Measurements from ENCODE around the gene WWOX.
A peak's percentile ranks its signal among the peaks of the same experiment; 100 is the strongest.

Gene WWOX

GRCh38 chr16:78669994-78670393, 570.5 kb downstream of the WWOX start:
- H3K36me3 ChIP-seq (ENCODE audit: insufficient read depth, low read length): no peaks in the 10 kb centered on the region
- no peak for DNase-seq (ENCODE audit: low read depth, low spot score)
- no peak overlapping the region for H3K27ac ChIP-seq
- H3K4me3 ChIP-seq: no peak overlapping the region
- no peak overlapping the region for H3K9ac ChIP-seq (ENCODE audit: insufficient read length)
- no peaks in the 10 kb centered on the region for H3K9me3 ChIP-seq (ENCODE audit: low read depth, low read length)
- no peak for TF ChIP-seq FOXP2 (optimal IDR thresholded peaks at IDR 0.05; ENCODE audit: control extremely low read depth, extremely low read length, insufficient read depth)
- TF ChIP-seq EZH2 (IDR thresholded peaks at IDR 0.05): no peak
- no peak for TF ChIP-seq POLR2AphosphoS5 (IDR thresholded peaks at IDR 0.05; ENCODE audit: borderline replicate concordance, low read depth, low read length)

GRCh38 chr16:78672779-78673556, 573.5 kb downstream of the WWOX start:
- no peak for TF ChIP-seq EZH2 (IDR thresholded peaks at IDR 0.05)
- TF ChIP-seq FOXP2 (optimal IDR thresholded peaks at IDR 0.05; ENCODE audit: control extremely low read depth, extremely low read length, insufficient read depth): no peak
- TF ChIP-seq POLR2AphosphoS5 (IDR thresholded peaks at IDR 0.05; ENCODE audit: borderline replicate concordance, low read depth, low read length): no peak
- DNase-seq (ENCODE audit: low read depth, low spot score): no peak
- no peaks in the 10 kb centered on the region for H3K36me3 ChIP-seq (ENCODE audit: insufficient read depth, low read length)

GRCh38 chr16:78673884-78674283, 574.4 kb downstream of the WWOX start:
- DNase-seq (ENCODE audit: low read depth, low spot score): no peak
- Histone ChIP-seq H3K9me3 (ENCODE audit: low read depth, low read length) (no peaks in the 10 kb centered on the region), H3K4me3 (no peak overlapping the region), H3K9ac (ENCODE audit: insufficient read length) (no peak overlapping the region), H3K36me3 (ENCODE audit: insufficient read depth, low read length) (no peaks in the 10 kb centered on the region), H3K27ac (peak overlapping the region; percentile 31; the same call in 1 of the 2 replicates)
- TF ChIP-seq FOXP2 (optimal IDR thresholded peaks at IDR 0.05; ENCODE audit: control extremely low read depth, extremely low read length, insufficient read depth) (no peak), POLR2AphosphoS5 (IDR thresholded peaks at IDR 0.05; ENCODE audit: borderline replicate concordance, low read depth, low read length) (no peak), EZH2 (IDR thresholded peaks at IDR 0.05) (no peak)

More at GRCh38 chr16:78672779-78673556, 573.5 kb downstream of the WWOX start:
- no peak overlapping the region for H3K27ac ChIP-seq
- no peaks in the 10 kb centered on the region for H3K9me3 ChIP-seq (ENCODE audit: low read depth, low read length)
- H3K9ac ChIP-seq (ENCODE audit: insufficient read length): no peak overlapping the region
- no peak overlapping the region for H3K4me3 ChIP-seq

GRCh38 chr16:78675312-78675711, 575.9 kb downstream of the WWOX start:
- Histone ChIP-seq H3K27ac (no peak overlapping the region), H3K4me3 (no peak overlapping the region), H3K9ac (ENCODE audit: insufficient read length) (no peak overlapping the region), H3K9me3 (ENCODE audit: low read depth, low read length) (no peaks in the 10 kb centered on the region), H3K36me3 (ENCODE audit: insufficient read depth, low read length) (no peaks in the 10 kb centered on the region)
- no peak for DNase-seq (ENCODE audit: low read depth, low spot score)
- TF ChIP-seq FOXP2 (optimal IDR thresholded peaks at IDR 0.05; ENCODE audit: control extremely low read depth, extremely low read length, insufficient read depth) (no peak), EZH2 (IDR thresholded peaks at IDR 0.05) (no peak), POLR2AphosphoS5 (IDR thresholded peaks at IDR 0.05; ENCODE audit: borderline replicate concordance, low read depth, low read length) (no peak)

GRCh38 chr16:78675951-78676792, 576.7 kb downstream of the WWOX start:
- no peak for TF ChIP-seq EZH2 (IDR thresholded peaks at IDR 0.05)
- peak overlapping the region; percentile 12; the same call in 1 of the 2 replicates for H3K4me3 ChIP-seq
- no peak for DNase-seq (ENCODE audit: low read depth, low spot score)
- no peaks in the 10 kb centered on the region for H3K9me3 ChIP-seq (ENCODE audit: low read depth, low read length)
- H3K36me3 ChIP-seq (ENCODE audit: insufficient read depth, low read length): no peaks in the 10 kb centered on the region
- H3K27ac ChIP-seq: no peak overlapping the region
- no peak overlapping the region for H3K9ac ChIP-seq (ENCODE audit: insufficient read length)

- no peak overlapping the region for H3K4me3 ChIP-seq
- TF ChIP-seq POLR2AphosphoS5 (IDR thresholded peaks at IDR 0.05; ENCODE audit: borderline replicate concordance, low read depth, low read length) (no peak), EZH2 (IDR thresholded peaks at IDR 0.05) (no peak), FOXP2 (optimal IDR thresholded peaks at IDR 0.05; ENCODE audit: control extremely low read depth, extremely low read length, insufficient read depth) (no peak)
- no peaks in the 10 kb centered on the region for H3K36me3 ChIP-seq (ENCODE audit: insufficient read depth, low read length)
- no peak overlapping the region for H3K27ac ChIP-seq
- H3K9ac ChIP-seq (ENCODE audit: insufficient read length): no peak overlapping the region
- no peaks in the 10 kb centered on the region for H3K9me3 ChIP-seq (ENCODE audit: low read depth, low read length)
- no peak for DNase-seq (ENCODE audit: low read depth, low spot score)
Measured at GRCh38 chr16:78677181-78677731, 577.8 kb downstream of the WWOX start.

GRCh38 chr16:78679546-78679945, 580.1 kb downstream of the WWOX start:
- Histone ChIP-seq H3K4me3 (no peak overlapping the region), H3K36me3 (ENCODE audit: insufficient read depth, low read length) (no peaks in the 10 kb centered on the region), H3K9me3 (ENCODE audit: low read depth, low read length) (no peaks in the 10 kb centered on the region), H3K9ac (ENCODE audit: insufficient read length) (no peak overlapping the region), H3K27ac (no peak overlapping the region)
- TF ChIP-seq POLR2AphosphoS5 (IDR thresholded peaks at IDR 0.05; ENCODE audit: borderline replicate concordance, low read depth, low read length) (no peak), FOXP2 (optimal IDR thresholded peaks at IDR 0.05; ENCODE audit: control extremely low read depth, extremely low read length, insufficient read depth) (no peak), EZH2 (IDR thresholded peaks at IDR 0.05) (no peak)
- no peak for DNase-seq (ENCODE audit: low read depth, low spot score)

- Histone ChIP-seq H3K27ac (no peak overlapping the region), H3K9ac (ENCODE audit: insufficient read length) (no peak overlapping the region), H3K9me3 (ENCODE audit: low read depth, low read length) (no peaks in the 10 kb centered on the region), H3K4me3 (no peak overlapping the region), H3K36me3 (ENCODE audit: insufficient read depth, low read length) (no peaks in the 10 kb centered on the region)
- no peak for DNase-seq (ENCODE audit: low read depth, low spot score)
- TF ChIP-seq POLR2AphosphoS5 (IDR thresholded peaks at IDR 0.05; ENCODE audit: borderline replicate concordance, low read depth, low read length) (no peak), EZH2 (IDR thresholded peaks at IDR 0.05) (no peak), FOXP2 (optimal IDR thresholded peaks at IDR 0.05; ENCODE audit: control extremely low read depth, extremely low read length, insufficient read depth) (no peak)
Measured at GRCh38 chr16:78681743-78682142, 582.3 kb downstream of the WWOX start.

Data from SK-N-MC (cell line).